22Rv1 (cell line): ENCODE results near the gene DLG3.

Experiments
- H3K27ac ChIP-seq: fragments of 450-650 bp; 2 replicates; pipeline ENCODE4 v1.5.1; 2017
- CTCF ChIP-seq: fragments of 450-650 bp; IDR thresholded peaks from 2 replicates; pipeline ENCODE4 v1.5.1; 2017; ENCODE audit warnings: mild to moderate bottlenecking
- ZFX ChIP-seq: fragments of 450-650 bp; IDR thresholded peaks from 2 replicates; pipeline ENCODE4 v1.6.1; 2017; ENCODE audit warnings: antibody characterized with exemption, borderline replicate concordance

DLG3 gene

GRCh38 chrX:70422851-70423341 is 21.7 kb upstream of the DLG3 start, which contains the start of gene GDPD2:
Gene GDPD2, plus strand, starts transcription at chrX:70423314. Its CDS starts 1,671 bp downstream, at chrX:70424985.
- H3K27ac ChIP-seq, result no peak within 1 kb of the TSS
- TF ChIP-seq ZFX, result no peak
- peak; percentile 53 for TF ChIP-seq CTCF

- TF ChIP-seq CTCF (no peak), ZFX (no peak)
- H3K27ac ChIP-seq, result no peak overlapping the region
These were observed 20.5 kb upstream of the DLG3 start for GRCh38 chrX:70423936-70424675.

- TF ChIP-seq ZFX (no peak), CTCF (no peak)
- H3K27ac ChIP-seq, result no peak overlapping the region
These were observed 19.8 kb upstream of the DLG3 start for GRCh38 chrX:70424801-70425200.

GRCh38 chrX:70426286-70427278 is 18.1 kb upstream of the DLG3 start:
- no peak overlapping the region for H3K27ac ChIP-seq
- TF ChIP-seq ZFX, result no peak
- no peak for TF ChIP-seq CTCF

GRCh38 chrX:70427365-70427764 is 17.3 kb upstream of the DLG3 start:
- TF ChIP-seq ZFX (no peak), CTCF (no peak)
- no peak overlapping the region for H3K27ac ChIP-seq

GRCh38 chrX:70429759-70430158 is 14.9 kb upstream of the DLG3 start:
- TF ChIP-seq CTCF, result no peak
- TF ChIP-seq ZFX, result no peak
- no peak overlapping the region for H3K27ac ChIP-seq
